Kidney tubule cell (primary cell): ENCODE measurements around the gene ELL.

Experiments
- DNase-seq: peaks from one replicate; pipeline ENCODE4 v3.0.0-alpha.2; 2018; ENCODE audit warnings: low spot score

Gene ELL

DNA sequence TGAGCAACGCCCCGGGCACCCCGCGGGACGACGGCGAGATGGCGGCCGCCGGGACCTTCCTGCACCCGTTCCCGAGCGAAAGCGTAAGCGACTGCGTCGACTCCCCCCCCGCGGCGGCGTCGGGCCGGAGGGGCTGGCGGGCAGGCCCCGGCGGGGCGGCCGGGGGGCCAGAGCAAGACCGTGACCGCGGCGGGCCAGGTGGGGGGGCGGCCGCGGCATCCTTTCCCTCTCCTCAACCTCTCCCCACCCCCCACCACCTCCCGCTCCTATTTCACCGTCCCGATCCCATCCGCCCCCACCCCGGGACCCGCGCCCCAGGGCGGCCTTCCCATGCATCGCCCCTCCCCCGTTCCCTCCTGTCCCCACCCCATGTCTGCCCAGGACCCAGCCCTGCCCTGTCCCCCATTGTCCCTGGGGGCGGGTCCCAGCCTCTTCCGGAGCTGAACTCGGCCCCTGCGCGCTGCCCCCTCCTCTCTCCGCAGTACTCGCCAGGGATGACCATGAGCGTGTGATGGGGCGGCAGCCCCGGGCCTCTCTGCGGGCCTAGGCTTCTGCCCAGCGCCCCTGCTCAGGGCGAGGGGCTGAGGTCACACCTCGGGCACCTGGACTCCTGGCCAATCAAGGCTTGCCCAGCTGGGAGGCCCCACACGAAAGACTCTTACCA lies 88.0 kb downstream of the ELL start:
- no peak for DNase-seq

DNA sequence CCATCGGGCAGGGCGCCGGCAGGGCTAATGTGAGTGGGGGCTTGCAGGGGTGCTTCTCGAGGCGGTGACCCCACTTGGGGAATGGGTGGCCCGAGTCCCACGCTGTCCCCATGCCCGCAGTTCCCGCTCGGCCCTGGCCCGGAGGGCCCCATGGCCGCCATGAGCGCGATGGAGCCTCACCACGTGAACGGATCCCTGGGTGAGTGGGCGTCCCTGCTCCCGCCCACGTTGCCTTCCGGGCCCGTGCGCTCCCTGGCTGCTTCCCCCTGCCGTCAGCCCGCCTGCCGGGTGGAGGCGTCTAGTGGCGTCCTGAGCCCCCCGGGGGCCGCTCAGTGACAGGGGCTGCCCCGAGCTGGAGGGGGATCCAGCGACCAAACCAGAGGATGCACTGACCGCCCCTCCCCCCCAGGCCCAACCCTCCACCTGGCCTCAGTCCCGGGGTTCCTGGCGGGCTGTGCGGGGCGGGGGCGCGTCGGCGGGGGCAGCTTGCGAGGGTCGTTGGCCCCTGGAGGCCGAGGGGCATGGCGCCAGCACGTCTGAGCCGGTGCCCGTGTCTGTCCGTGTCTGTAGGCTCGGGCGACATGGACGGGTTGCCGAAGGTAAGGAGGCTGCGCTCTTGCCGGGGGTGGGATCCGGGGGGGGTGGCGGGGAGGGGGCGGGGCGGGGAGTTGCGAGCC lies 88.7 kb downstream of the ELL start:
- DNase-seq: no peak

DNA sequence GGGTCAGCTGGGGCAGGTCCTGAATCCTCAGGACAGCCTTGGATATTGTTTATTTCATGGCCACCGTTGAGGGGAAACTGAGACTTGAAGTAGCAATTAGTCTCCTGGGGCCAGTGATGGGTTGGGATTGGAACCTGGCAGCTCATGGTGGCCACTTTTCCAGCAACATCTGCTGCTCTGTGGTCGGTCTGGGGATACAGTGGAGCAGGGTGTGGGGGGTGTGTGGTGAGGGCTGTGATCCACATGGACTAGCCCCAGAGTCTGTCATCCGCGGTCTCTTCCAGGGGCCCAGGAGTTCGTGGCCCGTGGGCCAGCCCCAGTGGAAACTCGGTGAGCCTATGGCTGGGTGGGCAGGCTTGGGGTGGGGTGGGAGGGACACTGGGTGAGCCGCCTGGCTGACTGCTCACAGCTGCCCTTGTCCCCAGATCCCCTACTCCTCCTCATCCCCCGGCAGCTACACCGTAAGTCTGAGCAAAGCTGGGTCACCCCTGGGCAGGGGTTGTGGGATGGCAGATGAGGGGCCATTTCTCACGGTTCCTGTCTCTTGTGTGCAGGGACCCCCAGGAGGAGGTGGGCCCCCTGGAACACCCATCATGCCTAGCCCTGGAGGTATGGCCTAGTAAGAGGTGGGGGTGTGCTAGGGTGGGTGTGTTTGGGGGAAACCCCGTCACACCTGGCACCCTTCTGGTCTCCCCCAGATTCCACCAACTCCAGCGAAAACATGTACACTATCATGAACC lies 89.4 kb downstream of the ELL start:
- no peak for DNase-seq

DNA sequence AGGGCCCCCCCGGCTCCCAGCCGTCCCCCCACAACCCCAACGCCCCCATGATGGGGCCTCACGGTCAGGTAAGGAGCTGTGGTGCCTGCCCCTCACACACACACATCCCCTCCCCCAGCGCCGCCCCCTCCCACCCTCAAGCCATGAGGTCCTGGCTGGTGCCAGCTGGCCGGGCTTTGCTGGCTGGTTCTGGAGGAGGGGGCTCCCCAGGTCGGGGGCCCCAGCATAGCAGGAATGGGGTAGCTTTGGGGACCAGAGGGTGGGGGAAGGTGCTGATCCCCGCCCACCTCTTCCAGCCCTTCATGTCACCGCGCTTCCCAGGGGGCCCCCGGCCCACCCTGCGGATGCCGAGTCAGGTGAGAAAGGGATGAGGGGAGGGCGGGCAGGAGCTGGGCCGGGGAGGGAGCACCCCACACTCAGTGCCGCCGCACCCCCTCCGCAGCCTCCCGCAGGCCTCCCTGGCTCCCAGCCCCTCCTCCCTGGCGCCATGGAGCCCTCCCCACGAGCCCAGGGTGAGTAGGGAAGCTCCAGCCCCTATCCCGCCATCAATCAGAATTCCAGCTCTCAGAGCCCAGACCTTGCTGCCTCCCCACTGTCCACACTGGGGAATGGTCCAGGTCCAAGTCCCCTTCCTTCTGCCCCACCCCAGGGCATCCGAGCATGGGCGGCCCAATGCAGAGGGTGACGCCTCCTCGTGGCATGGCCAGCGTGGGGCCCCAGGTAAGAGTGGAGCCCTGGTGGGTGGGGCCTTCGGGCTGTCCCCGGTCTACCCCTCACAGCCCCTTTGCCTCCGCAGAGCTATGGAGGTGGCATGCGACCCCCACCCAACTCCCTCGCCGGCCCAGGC lies 90.3 kb downstream of the ELL start:
- DNase-seq: no peak

DNA sequence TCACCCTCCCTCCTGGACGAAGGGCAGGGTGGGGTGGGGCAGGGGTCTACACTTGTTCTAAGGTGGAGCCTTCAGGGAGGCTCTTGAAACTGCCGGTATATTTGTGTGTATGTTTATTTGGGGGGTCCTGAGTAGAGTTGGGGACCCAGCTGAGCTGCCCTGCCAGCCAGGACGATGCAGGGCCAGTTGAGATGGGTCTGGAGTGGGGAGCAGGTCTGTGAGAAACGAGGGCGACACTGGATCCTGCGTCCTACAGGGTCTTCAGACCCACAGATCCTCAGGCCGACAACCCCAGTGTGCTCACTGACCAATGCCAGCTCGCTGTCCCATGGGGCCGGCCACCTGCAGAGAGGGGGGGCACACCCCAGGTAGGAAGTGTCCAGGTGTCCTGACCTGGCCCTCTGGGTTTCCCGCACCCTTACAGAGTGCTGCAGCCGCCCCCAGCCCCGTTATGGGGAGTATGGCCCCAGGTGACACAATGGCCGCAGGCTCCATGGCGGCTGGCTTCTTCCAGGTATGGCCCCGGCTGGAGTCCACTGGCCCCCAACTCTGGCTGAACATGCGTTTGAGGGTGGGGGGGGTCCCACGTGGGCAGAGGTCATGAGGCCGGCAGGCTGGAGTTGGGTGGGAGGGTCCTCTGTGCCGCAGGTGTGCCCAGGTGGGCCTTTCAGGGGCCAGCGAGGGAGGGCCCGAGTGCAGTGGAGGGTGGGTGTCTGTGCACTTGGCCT lies 91.3 kb downstream of the ELL start:
- no peak for DNase-seq

DNA sequence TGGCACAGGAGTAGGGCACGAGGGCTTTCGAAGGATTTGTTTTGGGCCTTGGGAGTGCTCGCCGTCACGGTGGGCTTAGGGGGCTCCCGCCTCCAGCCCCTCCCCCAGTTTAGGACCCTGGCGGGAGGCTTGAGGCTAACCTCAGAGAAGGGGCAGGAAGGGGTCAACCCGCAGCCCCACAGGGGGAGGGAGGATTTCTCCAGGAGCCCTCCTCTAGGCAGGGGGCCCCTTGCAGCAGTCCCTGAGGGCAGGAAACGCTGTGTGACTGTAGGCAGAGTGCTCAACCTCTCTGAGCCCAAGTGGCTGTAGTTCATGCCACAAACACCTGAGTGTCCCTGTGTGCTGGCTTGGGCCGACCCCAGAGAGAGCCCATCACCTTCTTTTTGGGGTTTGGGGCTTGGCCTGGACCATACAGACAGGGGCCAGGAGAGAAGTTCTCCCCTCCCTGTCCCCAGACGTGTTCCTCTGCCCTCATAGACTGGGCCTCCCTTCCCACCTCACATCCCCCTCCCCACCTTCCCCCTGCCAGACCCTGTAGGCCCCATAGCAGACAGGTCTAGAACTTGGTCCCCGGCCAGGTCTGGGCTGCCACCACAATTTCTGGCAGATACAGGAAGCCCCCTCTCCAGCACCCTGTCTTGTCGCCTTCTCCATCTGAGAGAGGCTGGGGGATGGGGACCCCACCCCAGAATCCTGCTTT lies 92.0 kb downstream of the ELL start:
- DNase-seq: no peak

DNA sequence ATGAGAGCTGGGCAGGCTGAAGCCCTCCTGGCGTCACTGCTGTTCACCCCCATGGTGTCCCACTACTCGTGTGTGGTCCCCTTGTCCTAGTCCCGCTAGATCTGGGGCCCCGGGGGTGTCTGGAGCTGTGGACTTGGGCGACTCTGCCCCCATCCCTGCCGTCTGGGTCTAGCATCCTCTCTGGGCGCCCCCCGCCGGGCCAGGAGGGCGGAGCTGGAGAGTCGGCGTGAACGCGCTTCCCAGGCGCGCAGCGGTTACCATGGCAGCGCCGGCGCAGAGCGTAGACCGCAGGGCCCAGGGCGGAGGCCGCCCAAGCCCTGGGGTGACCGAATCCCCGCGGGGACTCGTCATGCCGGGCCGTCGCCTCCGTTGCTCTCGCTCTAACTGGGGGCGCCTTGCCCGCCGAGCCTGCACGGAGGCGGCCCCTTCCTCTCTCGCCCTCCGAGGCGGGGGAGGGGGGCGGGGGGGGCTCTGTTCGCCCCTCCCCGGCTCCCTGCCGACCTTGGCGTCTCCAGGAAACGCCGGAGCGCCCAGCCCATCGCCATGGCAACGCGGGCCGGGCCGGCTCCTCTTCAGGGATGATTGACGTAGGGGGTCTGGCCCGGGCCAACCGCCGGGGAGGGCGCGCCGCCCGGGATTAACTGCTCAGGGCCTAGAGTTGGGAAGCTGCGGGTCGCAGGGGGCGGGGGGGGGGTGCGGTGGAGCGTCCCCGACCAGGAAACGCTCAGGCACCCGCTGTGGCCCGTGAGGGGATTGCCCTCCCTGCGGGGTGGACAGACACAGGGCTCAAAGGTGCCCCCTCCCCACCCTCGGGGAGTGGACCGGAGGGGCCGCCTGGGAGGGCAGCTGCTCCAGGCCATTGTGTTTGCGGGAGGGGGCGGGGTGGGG lies 92.8 kb downstream of the ELL start:
- peak; percentile 60 for DNase-seq

DNA sequence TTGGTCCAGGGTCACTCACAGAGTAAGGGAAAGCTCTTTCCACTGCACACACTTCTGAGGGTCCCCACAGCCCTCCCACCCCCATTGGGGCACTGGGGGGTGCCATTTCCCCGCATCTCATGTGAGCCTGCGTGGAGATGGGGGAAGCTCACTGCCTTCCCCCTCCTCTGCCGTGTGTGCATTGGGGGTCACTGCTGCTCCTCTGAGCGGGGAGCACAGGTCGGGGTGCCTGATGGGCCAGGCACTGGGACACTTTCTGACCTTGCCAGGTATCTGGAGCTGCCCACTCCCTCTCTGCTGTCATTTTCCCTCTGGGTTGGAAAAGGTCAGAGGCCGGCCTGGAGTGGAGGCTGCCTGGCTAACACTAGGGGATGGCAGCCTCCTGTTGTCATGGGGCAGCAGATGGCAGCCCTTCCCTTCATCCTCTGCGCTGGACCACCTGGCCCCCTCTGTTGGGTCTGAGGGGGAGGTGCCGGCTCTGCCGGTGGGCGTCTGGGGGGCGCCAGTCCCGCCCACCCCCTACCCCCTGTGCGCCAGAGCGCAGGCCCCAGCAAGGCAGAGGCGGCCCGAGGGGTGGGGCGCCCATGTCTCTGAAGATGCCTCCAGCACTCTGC lies 93.6 kb downstream of the ELL start:
- no peak for DNase-seq

DNA sequence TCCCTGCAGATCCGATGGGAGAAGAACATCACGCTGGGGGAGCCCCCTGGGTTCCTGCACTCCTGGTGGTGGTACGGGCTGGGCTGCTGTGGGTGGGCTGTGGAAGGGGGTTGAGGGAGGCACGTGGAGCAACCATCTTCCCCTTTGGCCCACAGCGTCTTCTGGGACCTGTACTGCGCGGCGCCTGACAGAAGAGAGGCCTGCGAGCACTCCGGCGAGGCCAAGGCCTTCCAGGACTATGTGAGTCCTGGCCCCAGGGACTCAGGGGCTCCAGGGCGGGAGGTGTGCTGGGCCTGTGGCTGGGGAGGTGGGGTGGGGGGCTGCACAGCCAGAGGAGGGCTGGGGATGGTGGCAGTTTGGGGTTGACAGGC lies 94.1 kb downstream of the ELL start:
- DNase-seq: no peak

DNA sequence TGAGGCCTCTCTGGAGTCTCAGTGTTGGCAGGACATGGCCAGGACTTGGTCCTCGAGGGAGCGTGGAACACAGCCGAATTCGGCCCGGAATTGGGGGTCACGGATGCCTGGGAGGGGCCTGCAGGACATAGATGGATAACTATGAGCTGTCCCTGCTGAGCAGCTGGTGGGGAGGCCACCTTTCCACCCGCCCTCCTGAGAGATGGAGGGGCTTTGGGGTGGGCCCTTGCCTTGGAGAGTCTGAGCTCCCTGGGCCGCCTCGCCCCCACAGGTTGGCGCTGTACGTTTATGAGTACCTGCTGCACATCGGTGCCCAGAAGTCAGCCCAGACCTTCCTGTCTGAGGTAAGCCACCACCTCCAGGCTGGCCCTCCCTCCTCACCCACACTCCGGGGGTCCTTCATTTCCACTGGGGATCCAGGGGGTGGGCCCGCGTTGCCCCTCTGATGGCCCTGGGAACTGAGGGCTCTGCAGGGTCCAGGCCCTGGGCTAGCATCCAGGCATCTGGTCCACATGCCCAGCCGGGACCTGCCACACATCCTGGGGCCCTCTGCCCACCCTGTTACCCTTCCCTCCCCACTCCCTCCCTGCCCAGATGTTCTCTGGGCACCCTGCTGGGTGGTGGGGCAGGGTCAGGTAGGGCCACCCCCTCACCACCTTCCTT lies 94.7 kb downstream of the ELL start:
- no peak for DNase-seq

DNA sequence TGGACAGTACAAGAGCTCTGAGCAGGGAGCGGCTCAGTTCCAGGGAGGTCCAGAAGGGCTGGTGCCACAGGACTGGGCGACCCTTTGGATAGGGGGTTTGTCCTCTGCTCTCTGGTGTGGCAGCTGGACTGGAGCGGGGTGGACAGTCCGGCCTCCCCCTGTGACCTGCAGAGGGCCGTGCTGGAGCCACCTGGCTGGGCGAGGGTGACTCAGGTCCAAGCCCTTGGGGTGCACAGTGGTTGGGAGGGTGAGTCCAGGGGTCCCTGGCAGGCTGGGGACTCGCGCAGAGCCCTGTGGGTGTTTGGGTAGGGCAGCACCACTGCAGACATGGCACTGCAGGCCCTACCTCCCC lies 95.5 kb downstream of the ELL start:
- DNase-seq: no peak

DNA sequence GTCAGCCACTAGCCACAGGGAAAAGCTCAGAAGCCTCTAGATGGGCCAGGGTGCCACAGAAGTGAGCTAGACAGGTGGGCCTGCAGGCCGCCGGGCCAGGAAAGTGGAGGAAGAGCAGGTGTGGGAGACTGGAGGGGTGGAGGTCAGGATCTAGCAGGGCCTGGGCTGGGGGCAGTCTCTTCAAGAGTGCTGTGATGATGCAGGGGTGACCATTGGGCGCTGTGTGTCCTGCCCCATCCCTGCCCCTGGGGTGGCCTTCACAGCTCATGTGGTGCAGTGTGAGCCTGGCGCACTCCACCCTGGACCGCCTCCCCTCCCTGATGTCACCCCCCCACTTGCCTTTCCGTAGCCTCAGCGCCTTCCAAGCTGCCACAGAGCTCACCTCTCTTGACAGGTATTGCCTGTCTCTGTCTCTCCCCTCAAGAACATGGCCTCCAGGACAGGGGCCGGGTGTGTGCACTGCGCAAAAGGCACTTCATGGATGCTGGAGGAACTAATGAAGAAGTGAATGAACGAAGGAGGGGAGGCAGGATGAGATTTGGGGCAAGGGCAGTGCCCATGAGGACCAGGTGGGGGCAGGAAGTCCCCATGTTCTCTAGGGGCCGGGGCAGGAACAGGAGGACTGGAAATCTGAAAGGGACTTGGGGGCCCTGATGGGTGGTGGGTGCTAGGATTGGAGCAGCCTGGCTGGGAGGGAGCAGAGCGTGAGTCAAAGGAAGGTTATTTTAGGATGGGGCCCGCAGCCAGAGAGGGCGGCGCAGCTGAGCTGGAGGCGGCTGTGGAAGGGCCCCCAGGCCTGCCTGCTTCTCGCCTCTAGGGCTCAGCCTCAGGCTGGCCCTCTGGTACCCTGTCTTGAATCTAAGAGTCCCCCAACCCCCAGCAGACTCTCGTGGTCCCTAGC lies 96.1 kb downstream of the ELL start:
- DNase-seq: no peak

DNA sequence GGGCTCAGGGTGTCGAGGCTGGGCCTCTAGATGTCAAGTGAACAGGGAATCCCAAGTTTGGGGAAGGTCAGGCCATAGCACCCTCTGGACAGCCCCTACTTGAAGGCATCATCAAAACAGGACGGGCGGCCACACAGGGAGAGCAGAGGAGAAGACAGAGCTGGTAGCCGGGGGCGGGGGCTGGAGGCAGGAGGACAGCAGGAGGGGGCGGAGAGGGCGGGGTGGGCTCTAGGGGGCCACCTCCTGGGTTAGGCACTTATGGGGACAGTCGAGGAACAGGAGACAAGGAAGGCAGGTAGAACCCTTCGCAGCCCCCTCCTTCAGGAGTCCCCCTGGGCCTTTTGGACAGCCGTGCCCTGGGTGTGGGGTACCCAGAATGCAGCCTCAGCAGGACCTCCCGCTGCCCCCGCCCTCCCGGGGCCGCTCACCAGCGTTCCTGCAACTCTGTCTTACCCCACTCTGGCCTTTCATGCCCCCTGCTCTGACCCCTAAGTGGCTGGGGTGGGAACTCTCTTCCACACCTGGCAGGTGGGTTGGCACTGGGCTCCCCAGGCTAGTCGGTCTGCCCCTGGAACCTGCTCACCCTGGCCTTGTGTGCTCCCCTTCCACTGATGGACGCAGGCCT lies 96.9 kb downstream of the ELL start:
- DNase-seq: no peak

DNA sequence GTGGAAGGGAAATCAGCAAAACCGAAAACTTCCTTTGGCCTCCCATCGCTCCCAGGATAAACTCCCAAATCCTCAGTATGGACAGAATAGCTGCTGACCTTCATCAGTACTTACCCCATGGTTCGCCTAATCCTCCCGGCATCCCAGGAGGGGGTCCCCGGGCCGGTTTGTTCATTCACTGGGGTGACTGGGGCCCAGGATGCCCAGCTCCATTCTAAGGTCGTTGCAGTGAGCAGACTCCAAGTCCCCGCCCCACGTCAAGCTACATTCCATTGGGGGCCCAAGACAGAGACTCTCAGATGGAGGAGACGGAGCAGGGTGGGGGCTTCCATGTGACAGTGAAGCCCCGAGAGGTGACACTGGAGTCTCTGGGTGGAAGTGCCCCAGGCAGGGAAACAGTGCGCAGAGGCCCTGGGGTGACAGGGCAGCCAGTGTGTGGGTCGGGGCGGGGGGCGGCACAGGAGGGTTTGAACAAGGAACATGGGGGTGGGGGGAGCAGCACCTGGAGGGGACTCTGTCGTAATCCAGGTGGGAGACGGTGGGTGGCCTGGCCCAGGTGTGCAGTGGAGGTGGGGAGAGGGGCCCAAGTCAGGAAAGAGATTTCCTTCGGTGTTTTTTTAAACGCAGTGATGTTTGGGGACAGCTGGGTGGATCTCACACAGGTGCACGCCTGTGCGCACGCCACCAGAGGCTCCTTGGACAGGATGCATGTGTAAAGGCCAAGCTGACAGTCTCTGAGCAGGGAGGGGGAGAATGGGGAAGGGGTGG lies 97.6 kb downstream of the ELL start:
- no peak for DNase-seq

DNA sequence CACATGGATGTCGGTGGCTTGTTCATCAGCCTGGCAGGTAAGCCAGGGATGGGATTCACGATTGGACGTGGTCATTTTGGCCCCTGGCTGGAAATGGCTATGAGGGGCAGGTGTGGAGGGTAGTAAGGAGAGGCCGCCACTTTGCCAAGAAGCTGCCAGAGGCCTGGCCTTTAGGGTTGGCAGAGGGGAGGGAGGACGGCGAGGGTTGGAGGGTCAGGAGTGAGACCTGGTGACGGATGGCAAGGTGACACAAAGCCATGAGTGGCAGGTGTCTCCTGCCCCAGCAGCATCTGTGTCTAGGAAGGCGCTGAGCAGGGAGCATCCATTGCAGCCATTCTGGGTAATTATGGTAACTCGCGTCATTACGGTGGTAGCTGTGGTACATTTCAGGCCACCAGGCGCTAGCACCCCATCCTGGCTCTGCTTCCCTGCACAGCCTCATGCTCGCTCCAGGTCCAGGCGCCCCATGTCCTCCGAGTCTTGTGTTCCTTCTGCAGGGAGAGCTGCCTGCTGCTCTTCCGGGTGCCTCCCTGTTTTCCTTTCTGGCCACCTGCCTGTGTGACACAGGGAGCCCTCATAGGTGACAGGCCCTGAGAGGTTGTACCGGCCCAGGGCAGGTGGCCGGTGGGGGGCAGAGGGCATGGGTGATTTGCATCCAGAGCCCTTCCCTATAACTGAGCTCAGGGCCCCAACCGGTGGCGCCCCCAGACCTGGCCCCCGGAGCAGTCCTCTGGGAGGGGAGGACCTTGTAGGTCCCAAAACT lies 98.4 kb downstream of the ELL start:
- no peak for DNase-seq

DNA sequence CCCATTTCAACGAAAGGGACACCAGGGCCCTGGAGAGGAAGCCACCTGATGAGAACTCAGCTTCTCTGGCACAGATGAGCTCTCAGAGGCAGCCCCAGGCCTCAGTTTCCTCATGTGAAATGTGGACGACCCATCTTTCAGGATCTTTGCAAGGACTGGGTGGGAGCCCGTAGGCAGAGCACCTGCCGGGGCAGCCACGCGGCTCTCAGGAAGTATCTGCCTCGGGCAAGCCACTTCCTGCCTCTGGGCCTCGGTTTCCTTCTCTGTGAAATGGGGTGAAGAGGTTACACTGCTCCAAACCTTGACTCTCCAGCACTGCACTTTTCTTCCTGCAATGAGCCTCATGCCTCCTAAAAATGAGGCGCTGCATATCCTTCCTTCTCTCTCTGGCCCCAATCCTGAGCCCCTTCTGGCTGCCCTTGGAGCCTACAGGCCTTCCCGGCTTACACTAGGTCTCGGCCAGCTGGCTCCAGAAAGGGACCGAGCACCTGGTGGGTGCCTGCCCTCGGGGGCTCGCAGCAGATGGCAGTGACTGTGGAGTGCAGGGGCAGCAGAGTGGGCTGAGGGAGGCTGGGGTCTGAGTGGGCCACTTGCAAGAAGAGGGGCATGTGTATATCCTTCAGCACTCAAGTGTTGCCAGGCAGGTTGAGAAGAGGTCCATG lies 99.2 kb downstream of the ELL start:
- no peak for DNase-seq
